ENCODE results near the gene ZNF614.

- TF ChIP-seq CTCF (IDR thresholded peaks at IDR 0.05): no peak
- no peak for TF ChIP-seq POLR2A (IDR thresholded peaks at IDR 0.05)
These were observed 34.0 kb downstream of the ZNF614 start for GRCh38 chr19:51994048-51994644.

All from Peyer's patch (tissue), 4 donors.